D341Med (cell line): Measurements from ENCODE around the gene OR5AU1.

Source experiments
- DNase-seq: peaks from one replicate; pipeline ENCODE4 v3.0.0; 2012; ENCODE audit warnings: low spot score

OR5AU1 gene

DNA sequence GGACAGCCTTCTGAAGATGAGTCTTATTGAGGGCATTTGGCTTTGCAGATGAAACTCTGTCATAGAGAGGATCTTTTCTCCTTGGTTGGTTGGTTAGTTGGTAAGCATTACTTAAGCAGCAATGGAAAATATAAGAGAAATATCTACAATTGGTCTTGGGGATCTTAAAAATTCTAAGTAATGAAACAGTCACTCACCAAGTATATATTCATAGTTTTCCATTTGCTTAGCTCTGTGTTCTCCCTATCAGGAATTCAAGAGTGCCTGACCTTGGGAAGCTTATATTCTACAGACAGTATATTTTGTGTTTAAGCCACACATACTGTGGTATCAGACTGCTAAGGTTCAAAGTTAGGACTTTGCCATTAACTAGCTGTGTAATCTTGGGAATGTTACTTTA, at the start of gene OR5AU1:
Gene OR5AU1 (minus strand): TSS at position 101 of the 400 bp plus-strand sequence. CDS start 191 bp downstream, outside the sequence.
- DNase-seq: no peak

DNA sequence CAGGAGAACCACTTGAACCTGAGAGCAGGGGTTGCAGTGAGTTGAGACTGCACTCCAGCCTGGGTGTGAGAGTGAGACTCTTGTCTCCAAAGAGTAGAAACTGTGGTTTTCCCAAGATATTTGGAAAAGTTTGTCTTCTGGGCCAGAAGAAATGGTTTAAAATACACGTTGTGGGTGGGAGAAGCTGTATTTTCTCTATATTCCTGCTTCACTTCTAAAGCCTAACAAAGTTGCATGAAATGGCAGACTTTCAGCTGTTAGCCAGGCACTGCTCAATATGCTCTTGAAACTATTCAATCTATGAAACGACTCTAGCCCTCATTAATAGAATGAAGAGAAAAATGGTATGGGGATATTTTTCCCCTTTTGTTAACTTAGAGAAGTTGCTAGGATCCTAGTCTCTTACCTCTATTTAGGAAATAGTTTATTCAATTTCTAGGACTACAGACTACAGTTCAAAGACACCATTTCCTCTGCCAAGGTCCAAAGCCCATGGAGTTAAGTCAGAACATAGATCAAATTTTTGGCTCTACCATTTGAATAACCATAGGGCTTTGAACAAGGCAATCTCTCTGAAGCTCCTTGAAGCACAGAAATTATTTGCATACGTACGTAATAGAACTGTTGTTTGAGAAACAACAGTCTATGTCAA, 49.3 kb upstream of the OR5AU1 start:
- no peak for DNase-seq

DNA sequence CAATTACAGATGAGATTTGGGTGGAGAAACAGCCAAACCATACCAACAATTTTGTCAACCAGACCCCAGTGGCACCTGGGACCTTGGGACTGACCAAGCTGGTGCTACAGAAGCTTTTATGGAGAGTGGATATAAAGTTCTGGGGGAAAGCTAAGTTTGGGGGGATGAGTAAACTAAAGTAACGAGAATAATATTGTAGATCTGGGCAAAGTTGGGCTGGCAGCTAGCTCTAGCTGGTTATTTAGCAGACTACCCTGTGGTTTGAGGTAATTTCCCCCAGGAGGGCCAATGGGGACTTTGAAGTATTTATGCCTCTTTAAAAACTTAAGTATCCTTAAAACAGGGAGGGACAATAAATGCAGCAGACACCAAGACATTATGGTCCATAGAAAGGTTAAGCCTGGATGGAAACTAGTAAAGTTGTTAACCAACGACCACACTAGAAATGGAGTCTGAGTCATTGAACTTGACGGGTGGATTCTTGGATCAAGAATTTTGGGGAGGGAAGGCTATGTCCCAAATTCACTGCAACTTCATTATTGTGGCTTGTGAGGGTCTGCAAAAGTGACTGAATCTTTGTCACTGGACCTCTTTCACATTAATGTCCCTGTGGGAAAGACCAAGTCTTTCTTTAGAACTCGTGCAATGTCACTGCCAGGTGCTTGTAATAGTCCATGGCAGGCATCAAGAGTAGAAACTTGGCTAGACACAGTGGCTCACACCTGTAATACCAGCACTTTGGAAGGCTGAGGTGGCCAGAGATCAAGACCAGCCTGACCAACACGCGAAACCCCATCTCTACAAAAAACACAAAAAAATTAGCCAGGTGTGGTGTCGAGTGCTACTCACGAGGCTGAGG, 48.5 kb upstream of the OR5AU1 start:
- DNase-seq: no peak

DNA sequence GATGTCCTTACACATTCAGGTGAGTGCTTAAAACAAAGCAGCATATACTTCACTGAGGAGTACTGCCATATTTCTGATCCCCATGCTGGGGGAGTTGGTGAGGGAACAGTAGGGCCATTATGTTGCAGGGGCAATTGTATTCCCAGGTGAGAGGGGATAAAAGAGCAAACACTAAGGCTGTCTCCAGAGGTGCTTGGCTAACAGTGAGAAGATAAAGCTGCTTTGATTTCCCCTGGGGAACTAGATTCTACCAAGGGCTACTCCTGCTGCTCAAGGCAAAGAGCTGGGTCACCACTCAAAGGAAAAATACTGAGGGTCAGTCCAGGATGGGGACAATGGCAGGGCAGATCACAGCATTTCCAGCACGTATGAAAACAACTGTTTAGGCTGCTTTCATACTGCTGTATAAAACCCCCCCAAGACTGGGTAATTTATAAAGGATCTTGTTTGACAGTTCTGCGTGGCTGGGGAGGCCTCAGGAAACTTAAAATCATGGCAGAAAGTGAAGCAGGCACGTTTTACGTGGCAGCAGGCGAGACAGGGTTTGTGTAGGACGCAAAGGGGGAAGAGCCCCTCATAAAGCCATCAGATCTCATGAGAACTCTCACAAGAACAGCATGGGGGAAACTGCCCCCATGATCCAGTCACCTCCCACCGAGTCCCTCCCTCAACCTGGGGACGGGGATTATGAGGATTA, 47.8 kb upstream of the OR5AU1 start:
- DNase-seq: peak; percentile 66

DNA sequence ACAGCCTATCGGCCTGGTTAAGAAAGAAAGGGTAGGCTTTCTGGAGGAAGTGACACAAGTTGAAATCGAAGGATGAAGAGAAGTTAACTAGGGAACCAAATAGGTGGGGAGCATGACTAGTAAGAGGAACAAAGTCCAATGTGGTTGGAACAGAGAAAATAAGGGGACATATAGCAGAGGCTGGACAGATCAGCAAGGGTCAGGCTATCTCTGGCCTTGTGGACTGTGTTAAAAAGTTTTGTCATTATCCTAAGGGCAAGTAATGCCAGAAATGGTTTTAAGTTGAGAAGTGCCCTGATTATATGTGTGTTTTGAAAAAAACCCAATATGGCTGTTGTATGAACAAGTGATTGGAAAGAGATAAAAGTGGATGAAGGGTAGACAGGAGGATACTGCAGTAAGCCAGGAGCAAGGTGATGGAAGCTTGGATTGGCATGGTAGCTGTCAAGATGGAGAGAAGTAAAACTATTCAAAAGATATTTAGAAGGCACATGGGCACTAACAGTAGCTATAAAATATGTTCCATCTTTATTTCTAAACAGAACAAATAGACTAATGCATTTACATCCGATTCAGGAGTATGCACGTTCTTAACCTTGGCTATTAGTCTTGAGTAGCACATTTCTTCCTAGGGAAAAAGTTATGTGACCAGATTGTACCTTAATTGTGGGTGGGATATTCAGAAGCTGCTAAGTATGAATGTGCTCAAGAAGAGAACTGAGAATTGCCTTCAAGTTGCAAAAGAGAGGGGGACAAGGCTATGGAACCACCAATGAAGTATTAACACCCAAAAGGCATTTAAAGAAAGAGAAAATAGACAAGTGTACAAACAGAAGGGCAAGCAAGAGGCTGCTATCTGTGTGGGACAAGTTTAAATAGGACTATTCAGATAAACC, 46.8 kb upstream of the OR5AU1 start:
- no peak for DNase-seq

DNA sequence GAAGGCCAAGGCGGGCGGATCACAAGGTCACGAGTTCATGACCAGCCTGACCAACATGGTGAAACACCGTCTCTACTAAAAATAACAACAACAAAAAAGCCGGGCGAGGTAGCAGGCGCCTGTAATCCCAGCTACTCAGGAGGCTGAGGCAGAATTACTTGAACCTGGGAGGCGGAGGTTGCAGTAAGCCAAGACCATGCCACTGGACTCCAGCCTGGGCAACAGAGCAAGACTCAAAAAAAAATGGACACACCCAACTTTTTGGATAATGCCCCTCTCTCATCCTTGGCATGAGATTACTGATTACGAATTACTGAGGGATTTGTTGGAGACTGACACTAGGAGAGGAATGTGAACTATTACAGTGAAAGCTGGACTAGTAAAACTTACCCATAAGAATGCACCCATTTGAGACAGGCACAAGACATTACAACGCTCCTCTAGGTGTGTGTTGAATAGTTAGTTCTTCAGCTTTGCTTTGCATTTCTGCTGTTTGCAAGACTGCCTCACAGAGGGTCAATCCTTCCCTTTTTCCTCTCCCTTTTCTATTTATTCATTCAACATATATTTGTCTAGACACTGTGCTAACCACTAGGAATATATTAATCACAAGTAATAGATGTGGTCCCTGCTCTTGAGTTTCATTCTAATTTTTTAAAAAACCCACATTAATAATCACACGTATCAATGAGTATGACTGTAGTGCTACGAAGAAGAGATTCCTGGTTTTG, 46.0 kb upstream of the OR5AU1 start:
- DNase-seq: no peak

DNA sequence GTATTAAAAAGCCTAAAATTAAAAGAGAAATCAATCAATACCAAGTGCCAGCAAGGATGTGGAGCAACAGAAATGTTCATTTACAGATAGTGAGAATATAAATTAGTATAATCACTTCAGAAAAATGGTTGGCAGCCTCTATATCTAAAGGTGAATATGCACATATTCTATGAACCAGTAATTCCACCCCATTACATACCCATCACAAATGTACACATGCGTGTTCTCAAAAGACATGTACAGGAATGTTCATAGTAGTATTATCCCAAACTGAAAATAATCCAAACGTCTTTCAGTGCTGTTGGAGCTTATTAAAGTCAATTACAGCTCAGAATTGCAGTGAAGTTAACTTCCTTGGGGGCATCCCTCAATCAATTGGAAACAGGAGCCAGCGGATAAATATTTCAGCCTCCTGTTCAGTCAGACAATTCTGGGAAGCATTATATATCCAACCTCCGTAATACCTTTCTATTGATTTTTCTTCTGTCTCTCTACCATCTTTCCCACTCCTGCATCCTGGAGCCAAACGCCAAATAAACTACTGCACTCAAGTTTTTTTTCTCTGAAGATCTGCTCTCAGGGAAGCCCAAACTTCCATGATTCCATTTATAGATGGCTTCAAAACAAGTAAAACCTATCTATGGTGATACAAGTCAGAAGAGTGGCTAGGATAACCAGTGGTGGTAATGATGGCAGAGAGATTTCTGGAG, 45.0 kb upstream of the OR5AU1 start:
- DNase-seq: no peak

DNA sequence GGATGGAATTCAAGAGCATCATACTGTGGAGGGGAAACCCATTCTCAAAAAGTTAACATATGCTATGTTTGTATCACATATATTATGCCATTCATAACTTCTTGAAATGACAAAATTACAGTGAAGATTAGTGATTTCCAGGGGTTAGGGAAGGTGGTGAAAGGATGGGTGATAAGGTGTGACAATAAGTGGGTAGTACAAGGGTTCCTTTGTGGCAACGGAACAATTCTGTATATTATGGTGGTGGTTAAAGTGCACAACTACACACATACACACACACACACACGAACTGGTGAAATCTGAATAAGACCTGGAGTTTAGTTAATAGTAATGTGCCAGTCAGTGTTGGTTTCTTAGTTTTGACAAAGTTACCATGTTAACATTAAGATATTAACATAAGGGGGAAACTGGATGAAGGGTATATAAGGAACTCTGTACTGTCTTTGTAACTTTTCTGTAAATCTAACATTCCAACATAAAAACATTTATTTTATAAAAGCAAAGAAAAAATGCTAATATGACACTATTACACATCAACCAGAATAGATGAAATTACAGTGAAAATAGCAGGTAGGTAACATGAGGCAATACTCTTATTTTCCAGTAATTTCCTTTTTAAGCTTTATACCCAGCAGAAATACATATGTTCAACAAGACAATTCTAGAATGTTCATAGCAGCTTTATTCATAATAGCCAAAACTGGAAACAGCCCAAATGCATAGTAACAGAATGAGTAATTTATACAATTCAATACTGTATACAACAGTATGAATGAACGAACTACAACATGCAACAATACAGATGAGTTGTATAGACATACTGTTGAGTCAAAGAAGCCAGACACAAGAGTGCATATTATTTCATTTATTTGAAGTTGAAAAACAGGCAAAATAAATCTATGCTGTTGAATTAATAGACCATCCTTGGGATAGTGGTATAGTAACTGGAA, 44.0 kb upstream of the OR5AU1 start:
- no peak for DNase-seq

DNA sequence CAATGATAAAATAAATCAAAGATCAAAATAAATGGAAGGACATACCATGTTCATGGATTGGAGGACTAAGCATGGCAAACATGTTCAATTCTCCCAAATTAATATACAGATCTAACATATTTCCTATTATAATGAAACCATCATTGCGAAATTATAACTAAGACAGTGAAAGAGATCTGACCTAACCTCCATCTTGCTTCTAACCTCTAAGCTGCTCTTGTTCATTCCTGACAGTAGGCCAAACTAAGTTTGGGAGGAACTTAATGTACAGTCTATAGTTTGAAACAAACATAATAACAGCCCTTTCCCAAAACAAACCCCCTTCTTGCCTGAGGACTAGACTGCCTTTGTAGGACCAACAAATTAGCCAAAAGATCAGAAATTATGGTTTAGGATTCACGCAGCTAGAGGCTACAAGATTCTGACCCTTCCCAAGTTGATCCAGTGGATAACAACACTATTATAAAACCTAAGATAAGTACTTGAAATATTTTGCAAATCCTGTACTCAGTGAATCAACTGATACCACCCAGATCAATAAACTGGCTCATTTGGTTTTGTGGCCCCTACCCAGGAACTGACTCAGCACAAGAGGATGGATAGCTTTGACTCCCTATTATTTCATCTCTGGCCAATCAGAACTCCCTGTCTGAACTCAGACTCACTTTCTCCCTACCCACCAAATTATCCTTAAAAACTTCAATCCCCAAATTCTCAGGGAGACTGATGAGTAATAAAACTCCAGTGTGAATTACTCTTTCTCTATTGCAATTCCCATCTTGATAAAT, 41.7 kb upstream of the OR5AU1 start:
- no peak for DNase-seq

DNA sequence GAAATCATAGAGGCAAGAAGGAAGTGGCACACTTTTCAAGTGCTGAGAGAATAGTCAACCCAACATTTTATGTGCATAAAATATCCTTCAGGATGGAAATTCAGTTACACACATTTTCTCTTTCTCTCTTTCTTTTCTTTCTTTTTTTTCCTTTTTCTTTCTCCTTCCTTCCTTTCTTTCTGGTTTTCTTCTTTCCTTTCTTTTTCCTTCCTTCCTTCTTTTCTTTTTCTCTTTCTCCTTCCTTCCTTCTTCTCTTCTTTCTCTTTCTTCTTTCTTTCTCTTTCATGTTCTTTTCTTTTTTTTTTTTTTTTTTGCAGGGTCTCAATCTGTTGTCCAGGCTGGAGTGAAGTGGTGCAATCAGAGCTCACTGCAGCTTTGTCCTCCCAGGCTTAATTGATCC, 38.7 kb upstream of the OR5AU1 start:
- DNase-seq: no peak

DNA sequence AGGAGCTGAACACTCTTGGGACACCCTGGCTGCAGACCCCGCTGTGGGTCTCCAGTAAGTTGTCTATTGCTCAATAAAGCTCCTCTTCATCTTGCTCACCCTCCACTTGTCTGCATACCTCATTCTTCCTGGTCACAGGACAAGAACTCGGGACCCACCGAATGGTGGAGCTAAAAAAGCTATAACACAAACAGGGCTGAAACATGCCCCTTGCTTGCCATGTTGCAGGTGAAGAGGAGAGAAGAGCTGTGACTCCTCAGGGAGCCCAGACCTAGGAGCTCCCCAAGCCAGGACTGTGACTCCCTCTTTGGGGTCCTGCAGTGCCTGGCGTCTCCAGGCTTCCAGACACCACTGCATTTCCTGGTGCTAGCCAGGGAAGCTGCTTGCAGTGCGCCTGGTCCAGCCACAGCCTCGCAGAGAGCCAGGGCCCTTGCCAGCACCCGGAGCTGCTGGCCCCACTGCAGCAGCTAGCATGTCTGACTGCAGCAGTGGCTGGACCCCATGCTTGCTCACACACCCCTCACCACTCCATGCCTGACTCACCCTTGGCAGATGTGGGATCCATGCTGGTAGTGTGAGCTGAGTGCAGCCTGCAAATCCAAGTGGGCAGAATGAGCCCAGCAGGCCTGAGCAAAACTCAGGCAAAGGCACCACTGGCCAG, 37.1 kb upstream of the OR5AU1 start:
- DNase-seq: no peak

DNA sequence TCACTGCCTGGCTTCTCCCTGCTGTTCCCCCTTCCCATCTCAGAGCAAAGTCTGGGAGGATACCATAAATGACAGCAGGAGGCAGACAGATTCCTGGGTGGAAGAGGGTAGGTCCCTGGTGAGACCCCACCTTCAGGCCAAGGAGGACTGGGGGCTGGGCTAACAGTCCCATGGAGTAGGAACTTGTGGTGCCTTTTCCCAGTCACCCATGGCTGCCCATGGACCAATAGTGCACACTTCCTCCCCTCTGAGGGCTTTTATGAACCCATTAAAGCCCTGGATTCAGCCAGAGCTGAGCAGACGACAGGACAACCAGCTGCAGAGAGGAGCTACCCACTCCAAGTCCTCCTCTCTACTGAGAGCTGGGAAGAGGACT, 36.6 kb upstream of the OR5AU1 start:
- no peak for DNase-seq

DNA sequence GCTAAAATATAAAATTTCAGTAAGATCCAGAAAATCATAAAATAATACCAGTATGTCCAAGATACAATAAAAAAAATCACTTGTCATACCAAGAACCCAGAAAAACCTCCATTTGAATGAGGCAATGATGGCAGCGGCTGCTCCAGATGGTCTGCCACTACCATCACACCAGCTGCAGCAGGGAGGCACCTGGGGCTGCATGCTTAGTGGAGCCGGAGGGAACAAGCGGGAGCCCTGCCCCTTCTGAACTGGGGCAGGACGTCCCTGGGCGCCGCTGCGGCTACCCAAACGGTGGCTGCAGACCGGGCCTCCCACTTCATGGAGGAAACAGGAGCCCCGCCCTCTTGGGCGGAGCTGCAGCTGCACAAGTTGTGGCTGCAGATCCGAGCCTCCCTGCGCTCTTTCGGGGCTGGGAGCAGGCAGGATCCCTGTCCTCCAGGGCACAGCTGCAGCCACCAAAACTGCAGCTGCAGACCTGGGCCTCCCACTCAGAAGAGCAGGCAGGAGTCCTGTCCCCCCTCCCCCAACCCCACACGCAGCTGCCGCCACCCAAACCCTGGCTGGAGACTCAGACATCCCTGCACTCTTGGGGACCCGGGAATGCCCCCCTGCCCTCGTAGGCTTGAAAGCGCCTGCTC, 36.1 kb upstream of the OR5AU1 start:
- DNase-seq: peak; percentile 42

DNA sequence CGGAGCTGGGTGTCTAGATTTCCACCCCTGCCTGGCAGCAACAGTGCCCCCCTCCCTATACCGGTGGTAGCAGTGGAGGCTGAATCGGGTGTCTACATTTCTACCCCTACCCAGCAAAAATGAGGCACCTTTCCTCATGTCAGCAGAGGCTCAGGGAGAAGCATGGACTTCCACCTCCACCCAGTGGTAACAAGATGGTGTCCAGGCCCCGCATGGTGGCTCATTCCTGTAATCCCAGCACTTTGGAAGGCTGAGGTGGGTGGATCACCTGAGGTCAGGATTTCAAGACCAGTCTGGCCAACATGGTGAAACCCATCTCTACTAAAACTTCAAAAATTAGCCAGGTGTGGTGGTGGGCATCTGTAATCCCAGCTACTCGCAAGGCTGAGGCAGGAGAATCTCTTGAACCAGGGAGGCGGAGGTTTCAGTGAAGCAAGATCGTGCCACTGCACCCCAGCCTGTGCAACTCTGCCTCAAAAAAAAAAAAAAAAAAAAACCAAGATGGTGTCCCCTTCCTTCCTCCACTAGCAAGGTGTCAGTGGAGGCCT, 35.5 kb upstream of the OR5AU1 start:
- DNase-seq: no peak

DNA sequence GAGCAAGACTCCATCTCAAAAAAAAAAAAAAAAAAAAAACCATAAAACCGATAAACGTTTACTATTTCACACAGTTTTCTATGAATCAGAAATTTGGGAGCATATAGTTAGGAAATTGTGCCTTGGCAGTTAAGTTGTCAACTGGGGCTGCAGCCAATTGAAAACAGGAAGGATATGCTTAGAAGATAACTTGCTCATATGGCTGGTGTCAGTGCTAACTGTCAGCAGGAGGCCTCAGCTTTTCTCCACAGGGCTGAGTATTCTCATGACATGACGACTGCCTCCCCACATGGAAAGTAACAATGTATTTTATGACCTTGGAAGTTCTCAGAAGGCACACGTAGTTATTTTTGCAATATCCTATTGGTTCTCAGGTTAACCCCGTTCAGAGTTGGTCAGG, 29.6 kb upstream of the OR5AU1 start:
- no peak for DNase-seq

DNA sequence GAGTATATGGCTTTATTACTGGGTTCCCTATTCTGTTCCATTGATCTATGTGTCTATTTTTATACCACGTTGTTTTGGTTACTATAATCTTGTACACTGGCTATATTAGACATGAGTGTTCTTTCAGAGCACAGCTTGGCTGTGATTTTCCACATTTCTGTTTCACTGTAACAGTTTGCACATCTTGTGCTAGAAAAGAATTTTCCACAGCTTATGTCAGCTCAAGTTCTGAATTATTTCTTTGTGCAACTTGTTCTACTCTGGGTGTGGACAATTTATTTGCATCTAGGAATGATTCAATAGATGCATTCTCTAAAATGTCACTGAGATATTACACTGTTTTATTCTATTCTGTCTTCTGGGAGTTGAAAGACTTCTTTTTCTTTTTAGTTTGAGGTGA, 28.4 kb upstream of the OR5AU1 start:
- no peak for DNase-seq

DNA sequence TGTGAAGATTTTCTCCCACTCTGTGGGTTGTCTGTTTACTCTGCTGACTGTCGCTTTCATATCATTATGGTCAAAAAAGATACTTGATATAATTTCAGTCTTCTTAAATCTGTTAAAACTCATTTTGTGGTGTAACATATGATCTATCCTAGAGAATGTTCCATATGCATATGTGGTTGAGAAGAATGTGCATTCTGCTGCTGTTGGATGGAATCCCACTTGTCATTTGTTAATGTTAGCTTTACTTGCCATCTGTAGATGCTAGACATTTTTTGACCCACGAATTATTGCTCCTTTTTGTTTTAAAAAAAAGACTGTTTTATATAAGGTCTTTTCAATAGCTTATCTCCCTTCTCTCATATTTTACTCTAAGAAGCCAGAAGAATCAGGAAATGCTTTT, 26.3 kb upstream of the OR5AU1 start:
- no peak for DNase-seq
